ENCODE data around the gene MTRF1. TPM values are rescaled to one million over a fixed set of nuclear protein-coding genes. Genes with fewer than 3 reads are reported as not detected.
"Not testable (repeated sequence)": the region's sequence is repeated elsewhere in the genome, so short reads cannot be mapped to it uniquely, and the experiment has no call there.

The MTRF1 gene
- total RNA-seq, 1 experiment from 2014 or later = 13.9 TPM

DNA sequence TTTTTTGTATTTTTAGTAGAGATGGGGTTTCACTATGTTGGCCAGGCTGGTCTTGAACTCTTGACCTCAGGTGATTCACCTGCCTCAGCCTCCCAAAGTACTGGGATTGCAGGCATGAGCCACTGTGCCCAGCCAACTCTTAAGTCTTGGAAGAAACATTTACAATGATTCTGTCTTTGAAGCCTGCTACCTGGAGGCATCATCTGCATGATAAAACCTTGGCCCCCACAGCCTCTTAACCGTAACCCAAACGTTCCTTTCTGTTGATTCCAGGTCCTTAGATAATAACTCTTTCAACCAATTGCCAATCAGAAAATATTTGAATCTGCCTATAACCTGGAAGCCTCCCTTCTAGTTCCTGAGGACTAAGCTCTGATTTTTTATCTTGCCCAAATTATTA is 15.8 kb upstream of the MTRF1 start:
- not testable (repeated sequence) for DNase-seq (ENCODE audit: low read depth)

DNA sequence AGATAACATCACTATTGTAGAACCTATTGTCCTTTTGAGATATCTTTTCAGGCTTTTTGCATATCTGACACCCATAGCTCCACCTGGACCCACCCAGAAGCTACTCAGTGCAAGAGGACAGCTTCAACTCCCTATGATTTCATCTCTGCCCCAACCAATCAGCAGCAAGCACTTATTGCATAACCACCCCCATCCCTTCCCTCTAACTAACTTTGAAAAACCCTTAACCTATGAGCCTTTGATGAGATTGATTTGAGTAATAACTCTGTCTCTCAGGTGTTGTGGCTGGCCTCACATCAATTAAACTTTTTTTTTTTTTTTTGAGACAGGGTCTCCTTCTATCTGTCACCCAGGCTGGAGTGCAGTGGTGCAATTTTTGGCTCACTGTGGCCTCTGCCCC is 13.4 kb upstream of the MTRF1 start:
- no peak for DNase-seq (ENCODE audit: low read depth)

DNA sequence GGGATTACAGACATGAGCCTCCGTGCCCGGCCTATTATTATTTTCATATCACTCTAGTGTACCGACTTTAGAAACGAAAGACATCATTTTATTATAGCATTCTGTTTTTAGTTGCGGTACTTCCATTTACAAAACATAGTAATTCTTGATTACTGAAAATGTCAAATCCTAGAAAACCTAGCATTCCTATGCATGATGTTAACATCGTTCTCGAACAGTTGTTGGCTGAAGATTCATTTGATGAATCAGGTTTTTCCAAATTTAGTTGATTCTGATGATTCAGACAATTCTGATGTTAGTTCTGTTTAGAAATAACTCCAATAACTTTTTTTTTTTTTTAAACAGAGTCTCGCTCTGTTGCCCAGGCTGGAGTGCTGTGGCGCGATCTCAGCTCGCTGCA is 11.5 kb upstream of the MTRF1 start:
- no peak for DNase-seq (ENCODE audit: low read depth)

DNA sequence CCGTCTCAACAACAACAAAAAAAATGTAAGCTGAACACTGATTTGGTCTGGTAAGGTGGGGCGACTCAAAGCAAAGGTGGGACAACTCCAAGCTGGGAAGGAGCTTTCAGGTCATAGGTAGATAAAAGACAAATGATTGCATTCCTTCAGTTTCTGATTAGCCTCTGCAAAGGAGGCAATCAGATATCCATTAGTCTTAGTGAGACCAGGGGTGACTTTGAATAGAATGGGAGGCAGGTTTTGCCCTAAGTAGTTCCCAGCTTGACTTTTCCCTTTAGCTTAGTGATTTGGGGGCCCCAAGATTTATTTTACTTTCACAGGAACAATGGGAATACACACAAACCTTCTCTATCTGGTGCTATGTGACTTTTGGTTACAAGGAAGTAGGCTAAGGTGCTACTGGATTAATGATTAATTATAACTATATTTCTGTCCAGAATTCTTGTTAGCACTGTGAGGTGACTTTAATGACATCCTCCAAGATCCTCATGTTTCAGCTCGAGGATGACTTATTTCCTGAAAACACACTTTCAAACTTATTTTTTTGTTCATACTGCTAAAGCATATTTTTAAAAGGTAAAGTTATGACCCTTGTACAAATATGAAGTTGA is 10.6 kb upstream of the MTRF1 start:
- DNase-seq (ENCODE audit: low read depth) = no peak

DNA sequence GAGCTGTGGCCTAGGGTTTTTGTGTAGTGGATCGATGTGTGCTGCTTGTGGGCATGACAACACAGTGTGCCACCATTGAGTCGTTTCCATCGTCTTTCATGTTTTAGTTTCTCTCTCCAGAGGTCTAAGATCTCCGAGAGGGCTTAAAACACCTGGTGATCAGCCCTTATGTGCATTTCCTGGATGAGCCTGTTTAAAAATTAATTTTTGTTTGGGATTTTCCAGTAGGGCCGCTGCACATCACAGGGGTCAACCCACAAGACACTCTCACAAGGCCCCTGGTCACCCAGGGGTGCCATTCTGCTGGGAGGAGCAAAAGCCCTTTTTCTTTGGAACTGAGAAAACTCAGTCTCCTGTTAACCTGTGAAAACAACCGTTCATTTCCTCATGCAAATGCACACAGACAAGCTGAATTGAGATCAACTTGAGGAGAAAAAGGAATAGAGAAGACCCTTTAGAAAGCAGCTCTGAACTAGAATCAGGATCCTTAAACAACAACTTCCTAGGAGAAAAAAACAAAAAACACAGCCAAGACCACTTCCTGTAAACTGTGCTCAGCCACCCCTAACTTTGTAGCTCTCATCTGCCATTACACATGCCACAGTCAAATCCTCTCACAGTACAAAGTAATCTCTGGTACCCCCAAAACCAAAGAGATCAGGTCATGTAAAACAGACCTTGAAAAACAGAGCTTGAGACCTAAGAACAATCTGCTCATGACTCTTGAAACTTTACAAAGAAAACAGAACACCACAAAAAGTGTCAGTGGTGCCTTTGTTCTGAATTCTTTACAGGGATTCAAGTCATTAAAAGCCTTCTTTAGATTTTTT is 8.3 kb upstream of the MTRF1 start:
- DNase-seq (ENCODE audit: low read depth) = no peak

DNA sequence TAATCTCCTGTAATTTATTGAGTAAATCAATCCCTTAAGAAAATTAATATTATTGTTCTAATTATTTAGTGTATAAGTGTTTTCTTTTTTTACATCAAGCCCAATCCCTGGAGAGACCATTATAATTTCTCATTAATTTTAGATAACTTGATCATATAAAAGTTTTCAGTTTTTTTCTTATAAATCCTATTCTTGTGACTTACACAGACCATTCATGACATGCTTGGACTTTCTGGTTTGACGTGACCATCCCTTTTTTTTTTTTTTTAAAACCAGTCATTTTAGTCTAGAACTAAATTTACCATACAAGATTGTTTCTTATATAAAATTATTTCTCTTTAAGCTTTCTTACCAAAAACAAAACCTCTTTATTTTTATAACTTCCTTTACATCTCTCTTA is 5.4 kb upstream of the MTRF1 start:
- DNase-seq (ENCODE audit: low read depth) = peak; percentile 37

DNA sequence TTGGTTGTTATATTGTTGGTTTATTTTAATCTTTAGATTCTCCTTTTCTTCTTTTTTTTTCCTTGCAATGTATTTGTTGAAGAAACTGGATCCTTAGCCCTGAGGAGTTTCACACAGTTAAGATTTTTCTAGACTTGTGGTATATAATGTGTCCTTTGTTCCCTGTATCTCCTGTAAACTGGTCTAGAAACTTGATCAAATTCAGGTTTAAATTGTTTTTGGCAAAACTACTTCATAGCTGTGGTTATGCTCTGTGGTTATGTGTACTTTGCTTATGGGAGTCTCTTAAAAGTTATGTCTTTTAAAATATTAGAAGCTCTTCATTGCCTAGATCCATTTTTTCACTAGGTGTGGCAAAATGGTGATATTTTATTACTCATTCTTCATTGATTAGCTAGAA is 3.7 kb upstream of the MTRF1 start:
- DNase-seq (ENCODE audit: low read depth) = peak; percentile 21

DNA sequence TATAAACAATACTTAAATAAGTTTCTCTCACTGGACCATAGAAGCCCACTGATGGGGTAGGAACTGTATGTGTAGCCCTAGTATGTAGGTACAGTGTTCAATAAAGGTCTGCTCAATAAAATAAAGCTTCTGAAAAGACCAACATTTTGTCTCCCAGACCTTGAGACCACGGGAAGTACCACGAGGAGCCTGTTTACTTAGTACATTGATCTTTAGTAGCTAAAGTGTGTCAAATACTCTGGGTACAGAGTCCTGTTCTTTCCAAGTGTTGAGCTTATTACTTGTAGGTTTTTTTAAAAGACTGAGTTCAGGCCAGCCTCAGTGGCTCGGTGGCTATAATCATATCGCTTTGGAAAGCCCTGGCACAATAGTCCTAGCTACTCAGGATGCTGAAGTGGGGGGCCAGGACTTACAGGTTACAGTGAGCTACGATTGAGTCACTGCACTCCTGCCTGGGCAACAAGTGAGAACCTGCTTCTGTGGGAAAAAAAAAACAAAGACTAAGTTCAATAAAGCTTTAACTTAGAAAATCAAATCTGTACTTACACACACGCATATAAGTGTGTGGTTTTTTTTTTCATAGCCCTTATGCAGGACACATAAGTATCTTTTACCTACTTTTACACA is 3.4 kb downstream of the MTRF1 start:
- no peak for DNase-seq (ENCODE audit: low read depth)

DNA sequence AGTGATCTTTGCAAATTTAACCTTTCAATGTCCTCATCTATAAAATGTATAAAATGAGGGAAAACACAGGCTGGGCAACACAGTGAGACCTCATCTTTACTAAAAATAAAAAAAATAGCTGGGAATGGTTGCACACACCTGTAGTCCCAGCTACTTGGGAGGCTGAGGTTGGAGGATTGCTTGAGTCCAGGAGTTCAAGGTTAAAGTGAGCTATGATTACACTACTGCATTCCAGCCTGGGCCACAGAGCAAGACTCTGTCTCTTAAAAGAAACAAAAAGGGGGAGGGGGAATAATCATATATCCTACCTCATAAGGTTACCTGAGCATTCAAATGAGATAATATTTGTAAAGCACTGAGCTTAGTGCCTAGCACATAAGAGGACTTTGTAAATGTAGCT is 5.8 kb downstream of the MTRF1 start:
- no peak for DNase-seq (ENCODE audit: low read depth)

DNA sequence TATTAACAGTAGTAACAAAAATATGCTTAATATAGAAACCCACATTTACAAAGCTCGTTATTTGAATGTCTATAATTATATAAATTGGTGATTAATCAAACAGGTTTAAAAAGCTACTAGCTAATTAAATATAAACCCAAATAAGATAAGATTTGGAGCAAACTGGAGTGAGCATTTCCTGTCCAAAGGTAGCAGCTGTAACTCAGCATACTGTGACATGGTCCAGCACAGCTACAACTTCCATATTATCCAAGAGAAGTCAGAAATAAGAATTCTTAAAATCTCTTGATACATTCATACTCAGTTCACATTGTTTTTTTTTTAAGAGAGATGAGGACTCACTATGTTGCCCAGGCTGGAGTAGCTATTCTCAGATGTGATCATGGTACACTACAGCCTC is 8.5 kb downstream of the MTRF1 start:
- no peak for DNase-seq (ENCODE audit: low read depth)

DNA sequence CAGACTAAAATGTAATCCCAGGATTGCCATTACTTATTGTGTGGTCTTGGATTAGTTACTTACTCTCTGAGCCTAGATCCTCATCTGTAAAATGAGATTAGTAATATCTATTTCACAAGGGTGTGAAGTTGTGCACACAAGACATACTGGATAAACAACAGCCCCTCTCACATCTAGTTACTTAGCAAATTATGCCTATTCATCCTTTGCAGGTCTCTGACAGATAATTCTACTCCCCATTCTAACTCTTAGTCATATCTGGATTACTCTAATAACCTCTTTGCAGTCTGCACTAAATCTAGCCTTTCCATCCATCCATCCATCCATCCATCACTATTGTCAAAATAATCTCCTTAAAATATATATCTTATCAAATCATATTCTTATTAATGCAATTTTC is 12.4 kb downstream of the MTRF1 start:
- DNase-seq (ENCODE audit: low read depth) = no peak

DNA sequence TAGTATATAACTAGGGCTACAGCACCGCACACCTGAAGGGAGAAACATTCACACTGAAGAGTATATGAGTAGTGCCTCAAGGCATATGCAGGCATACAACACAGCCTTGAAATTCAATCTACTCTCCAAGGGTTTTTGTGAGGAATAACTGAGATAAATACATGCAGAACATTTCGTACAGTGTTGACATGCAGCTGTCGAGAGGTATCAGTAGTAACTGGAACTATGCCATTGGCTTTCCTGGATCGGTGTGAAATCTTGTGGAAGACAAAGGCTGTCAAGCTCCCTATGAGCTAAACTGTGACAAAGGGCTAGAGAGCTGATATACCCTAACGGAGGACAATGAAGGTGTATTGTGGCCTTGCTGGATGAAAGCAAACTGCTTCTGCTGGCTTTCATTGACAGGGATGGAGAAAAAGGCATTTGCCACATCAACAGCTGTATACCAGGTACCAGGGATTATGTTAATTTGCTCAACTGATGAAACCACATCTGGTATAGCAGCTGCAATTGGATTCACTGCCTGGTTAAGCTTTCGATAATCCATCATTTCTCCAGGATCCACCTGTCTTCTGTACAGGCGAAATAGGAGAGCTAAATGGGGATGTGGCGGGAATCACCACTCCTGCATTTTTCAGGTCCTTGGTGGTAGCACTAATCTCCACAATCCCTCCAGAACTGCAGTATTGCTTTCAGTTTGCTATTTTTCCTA is 16.3 kb downstream of the MTRF1 start:
- no peak for DNase-seq (ENCODE audit: low read depth)

DNA sequence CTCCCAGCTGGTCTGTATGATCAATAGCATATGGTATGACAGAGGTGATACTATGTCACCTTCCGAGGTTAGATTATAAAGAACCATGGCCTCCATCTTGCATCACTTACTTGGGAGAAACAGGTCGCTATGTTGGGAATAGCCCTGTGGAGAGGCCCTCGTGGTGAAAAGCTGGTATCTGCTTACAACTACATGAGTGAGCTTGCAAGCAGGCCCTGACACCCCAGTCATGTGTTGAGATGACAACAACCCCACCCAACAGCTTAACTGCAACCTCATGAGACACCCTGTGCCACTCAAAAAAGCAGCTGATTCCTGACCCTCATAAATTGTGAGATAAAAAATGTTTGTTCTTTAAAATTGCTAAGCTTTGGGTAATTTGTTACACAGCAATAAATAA is 18.8 kb downstream of the MTRF1 start:
- no peak for DNase-seq (ENCODE audit: low read depth)

DNA sequence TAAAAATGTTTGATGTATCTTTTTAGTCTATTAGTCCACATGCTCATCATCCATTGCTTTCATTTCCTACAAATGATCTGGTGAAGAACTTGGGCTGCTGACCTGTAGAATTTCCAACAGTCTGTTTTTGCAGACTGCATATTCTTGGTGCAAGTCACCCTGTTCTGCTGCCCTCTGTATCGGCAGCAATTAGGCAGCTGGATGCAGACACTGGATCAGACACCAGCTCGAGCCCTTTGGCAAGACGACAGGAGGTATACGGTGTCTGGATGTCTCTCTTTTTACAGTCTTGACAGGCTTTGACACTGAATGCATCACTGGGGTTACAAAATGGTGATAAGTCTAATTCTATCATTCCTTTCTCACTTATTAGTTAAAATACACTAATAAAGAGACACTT is 21.8 kb downstream of the MTRF1 start:
- no peak for DNase-seq (ENCODE audit: low read depth)

DNA sequence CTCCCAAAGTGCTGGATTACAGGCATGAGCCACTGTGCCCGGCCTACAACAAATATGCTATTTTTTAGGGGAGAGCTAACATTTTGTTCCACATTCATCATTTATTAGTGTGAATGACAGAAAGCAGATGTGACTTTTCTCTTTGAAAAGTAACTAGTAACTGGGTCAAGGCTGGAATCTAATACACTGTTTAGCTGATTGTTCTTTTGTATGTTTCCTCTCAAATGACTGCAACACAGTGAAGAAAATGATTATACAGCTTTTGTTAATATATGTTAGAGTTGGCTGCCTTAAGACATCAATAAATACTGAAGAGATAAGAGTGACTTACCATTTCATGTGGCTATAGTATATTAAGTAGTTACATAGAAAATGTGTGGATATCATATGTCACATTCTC is 27.0 kb downstream of the MTRF1 start:
- DNase-seq (ENCODE audit: low read depth) = no peak

DNA sequence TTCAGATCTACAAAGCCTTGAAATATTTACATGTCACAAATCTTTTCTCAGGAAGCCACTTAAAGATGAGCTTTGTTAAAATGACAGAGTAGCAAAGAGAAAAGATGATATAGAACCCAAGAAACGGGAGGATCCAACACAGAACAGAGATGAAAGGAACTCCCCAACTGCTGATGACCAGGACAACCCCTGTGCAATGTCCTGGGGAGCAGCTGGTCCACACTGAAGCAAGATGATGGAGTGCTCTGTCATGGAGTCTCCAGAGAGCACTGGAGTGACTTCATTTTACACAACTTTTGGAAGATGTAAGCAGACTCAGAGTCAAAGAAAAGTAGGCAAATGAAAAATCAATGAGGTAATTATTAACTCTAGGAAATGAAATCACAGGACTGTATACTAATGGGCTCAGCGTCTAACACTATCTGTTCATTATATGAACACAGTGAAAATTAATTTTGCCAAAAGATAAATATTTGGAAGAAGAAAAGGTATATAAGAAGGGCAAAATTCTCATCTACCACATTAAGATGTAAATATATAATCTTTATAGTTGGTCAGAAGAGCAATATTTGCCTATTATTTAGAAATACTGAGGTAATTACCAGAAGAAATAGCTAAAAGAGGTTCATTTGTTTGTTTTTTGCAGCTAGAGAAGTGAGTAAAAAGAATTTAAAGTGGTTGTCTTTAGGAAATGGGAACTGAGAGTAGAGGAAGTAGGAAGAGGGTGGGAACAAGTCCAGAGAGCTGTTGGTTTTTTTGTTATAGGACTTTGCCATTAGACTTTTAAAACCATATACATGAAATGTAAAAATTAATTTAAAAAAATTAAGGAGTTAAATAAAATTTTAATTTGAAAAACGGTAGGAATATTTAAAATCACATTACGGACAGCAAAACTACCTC is 30.5 kb downstream of the MTRF1 start:
- no peak for DNase-seq (ENCODE audit: low read depth)

DNA sequence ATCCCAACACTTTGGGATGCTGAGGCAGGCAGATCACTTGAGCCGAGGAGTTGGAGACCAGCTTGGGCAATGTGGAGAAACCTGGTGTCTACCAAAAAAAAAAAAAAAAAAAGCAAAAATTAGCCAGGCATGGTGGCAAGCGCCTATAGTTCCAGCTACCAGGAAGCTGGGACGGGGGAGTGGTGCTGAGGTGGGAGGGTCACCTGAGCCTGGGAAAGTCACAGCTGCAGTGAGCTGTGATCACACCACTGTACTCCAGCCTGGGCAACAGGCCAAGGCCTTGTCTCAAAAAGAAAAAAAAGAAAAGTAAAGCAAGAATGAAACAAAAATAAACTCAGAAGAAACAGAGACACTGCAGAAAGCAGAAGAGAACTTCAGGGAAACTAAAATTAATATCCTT is 31.6 kb downstream of the MTRF1 start:
- peak; percentile 2 for DNase-seq (ENCODE audit: low read depth)

DNA sequence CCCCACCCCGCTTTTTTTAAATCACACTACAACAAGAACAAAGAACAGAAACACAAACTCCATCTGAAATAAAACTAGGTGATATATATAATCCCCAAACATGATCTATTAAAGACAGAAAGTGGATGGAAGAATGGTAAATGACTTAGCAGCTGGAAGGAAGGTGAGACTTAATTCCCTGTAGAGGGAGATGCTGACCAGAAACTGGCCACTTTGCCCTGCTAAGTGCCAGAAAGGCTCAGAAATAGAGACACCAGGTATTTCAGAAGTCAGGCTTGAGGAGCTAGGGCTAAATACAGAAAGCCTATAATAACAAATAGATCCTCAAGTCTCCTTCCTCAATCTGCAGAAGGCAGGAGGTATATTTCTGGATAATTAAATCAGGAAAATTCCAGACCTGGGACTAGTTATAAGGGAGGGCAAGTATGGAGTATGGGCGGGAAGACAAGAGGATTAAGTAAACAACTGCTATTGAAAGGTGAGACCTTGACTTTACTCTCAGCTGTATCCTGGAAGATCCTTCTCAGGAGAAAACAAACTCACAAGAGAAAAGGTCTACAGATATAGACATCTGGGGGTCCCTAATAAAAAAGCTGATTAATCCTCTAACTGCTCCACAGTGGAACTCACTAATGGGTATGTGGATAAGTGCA is 32.2 kb downstream of the MTRF1 start:
- no peak for DNase-seq (ENCODE audit: low read depth)

DNA sequence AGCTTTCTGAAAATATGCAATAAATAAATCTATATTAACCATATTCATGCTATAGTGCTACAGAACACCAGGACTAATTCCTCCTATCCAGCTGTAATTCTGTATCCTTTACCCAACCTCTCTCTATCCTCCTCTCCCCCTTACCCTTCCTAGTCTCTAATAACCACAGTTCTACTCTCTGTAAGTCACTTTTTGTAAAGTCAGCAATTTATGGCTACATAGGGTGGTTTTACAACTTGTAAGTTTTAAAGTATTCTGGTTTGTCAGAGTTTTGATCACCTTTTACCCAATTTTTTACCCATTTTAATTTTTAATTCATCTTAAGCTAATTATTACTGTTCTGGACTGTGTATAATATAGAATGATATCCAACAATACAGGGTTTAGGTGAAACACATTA is 34.0 kb downstream of the MTRF1 start:
- DNase-seq (ENCODE audit: low read depth) = no peak

DNA sequence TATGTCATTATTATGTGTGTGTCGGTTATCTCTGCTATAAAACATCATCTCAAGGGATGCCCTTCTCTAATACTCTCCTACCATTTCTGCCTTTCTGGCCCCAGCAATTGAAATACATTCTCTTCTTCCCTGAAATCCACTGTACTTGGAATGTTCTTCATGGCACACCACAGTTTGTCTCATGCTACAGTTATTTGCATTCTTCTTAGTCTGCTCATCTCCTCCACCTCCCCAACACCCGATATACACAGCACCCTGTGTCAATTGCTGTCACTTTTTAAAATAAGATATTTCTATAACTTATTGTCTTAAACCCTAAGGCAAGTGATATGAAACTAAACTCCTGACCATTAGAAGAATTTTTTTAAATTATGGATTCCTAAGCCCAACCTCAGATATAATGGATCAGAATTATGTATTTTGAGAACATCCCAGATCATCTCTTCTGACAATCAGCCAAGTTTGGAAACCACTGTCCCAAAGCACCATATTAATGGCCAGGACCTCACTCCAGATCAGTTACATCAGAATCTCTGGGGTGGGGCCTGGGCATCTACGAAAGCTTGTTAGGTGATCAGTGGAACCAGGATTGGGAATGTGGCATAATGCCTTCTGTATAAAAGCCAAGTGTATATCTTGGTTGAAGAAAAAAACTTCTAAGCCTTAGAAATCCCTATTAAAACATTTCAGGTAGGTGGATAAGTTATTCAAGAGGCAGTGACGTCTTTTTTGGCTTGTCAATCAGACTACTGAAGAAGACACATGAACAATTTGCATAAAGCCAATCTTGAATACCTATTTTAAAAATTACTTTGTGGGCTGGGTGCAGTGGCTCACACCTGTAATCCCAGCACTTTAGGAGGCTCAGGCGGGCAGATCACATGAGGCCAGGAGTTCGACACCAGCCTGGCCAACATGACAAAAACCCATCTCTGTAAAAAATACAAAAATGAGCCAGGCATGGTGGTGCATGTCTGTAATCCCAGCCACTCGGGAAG is 39.0 kb downstream of the MTRF1 start:
- DNase-seq (ENCODE audit: low read depth) = peak; percentile 47

Data from RPMI7951 (cell line).